ENCODE measurements around the gene RNU6-9.

DNA sequence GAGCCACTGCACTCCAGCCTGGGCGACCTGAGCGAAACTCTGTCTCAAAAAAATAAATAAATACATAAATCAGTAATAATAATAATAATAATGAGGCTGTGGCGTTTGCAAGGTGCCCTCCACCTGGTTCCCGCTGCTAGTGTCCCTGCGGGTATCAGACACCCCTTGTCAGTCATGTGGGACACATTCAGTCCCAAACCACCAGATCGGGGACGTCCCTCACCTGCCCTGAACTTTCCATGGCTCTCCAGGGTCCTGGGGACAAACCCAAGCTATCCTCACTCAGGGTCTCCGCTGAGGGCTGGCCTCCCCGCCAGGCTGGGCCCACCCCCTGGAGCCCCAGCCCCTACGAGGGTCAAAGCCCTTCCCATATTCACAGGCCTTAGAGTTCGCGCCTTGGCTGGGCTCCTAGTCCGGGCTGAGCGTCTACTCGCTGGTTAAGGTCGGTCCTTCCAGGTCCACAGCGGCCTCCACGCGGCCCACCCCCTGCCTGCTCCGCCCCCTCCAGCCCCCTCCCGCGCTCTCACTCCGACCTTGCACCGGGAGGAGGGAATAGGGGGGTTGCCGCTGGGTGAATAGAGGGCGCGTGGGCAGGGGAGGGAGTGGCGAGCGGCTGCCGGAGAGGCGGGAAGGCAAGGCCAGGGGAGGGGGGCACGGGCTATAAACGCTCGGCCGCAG is 23.5 kb downstream of the RNU6-9 start:
- TF ChIP-seq POLR2A (IDR thresholded peaks at IDR 0.05): no peak
- TF ChIP-seq, protein P1, sequence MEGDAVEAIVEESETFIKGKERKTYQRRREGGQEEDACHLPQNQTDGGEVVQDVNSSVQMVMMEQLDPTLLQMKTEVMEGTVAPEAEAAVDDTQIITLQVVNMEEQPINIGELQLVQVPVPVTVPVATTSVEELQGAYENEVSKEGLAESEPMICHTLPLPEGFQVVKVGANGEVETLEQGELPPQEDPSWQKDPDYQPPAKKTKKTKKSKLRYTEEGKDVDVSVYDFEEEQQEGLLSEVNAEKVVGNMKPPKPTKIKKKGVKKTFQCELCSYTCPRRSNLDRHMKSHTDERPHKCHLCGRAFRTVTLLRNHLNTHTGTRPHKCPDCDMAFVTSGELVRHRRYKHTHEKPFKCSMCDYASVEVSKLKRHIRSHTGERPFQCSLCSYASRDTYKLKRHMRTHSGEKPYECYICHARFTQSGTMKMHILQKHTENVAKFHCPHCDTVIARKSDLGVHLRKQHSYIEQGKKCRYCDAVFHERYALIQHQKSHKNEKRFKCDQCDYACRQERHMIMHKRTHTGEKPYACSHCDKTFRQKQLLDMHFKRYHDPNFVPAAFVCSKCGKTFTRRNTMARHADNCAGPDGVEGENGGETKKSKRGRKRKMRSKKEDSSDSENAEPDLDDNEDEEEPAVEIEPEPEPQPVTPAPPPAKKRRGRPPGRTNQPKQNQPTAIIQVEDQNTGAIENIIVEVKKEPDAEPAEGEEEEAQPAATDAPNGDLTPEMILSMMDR (IDR thresholded peaks at IDR 0.05): no peak

Measured in heart left ventricle (tissue), 13 donors.